Measurements from ENCODE around the gene GPR137. TPM values are rescaled to one million over a fixed set of nuclear protein-coding genes. Genes with fewer than 3 reads are reported as not detected.
"Not testable (repeated sequence)": the region's sequence is repeated elsewhere in the genome, so short reads cannot be mapped to it uniquely, and the experiment has no call there.

Gene GPR137
- total and polyA plus RNA-seq, 2 experiments from 2014 or later: 35.7 to 37.6 TPM

DNA sequence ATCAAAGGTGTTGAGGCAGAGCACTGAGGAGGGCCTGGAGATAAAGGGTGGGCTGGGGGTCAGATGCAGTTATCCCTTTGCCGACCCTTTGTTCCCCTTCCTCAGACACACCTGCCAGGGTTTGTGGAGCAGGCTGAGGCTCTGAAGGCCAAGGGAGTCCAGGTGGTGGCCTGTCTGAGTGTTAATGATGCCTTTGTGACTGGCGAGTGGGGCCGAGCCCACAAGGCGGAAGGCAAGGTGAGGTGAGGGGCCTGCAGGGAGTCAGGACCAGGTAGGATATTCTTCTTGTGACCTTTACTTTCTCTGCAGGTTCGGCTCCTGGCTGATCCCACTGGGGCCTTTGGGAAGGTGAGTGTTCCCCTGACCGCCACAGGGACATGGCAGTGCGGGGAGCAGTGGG lies 34.9 kb downstream of the GPR137 start:
- Histone ChIP-seq H3K36me3 (ENCODE audit: low read depth) (0 out of 2 replicates have a peak, but pooled peaks cover 4% of the 10 kb centered on the region), H3K9me2 (ENCODE audit: insufficient read depth) (no peaks in the 10 kb centered on the region), H2AFZ (no peak overlapping the region), H3K4me1 (ENCODE audit: insufficient read depth) (peaks cover 14% of the 10 kb centered on the region), H3K79me2 (ENCODE audit: insufficient read depth) (peaks cover 38% of the 10 kb centered on the region), H3K9me3 (ENCODE audit: low read depth) (no peaks in the 10 kb centered on the region), H3K4me3 (no peak overlapping the region), H3K27ac (no peak overlapping the region), H3F3A (ENCODE audit: insufficient read depth) (no peaks in the 10 kb centered on the region), H4K20me1 (ENCODE audit: insufficient read depth) (no peaks in the 10 kb centered on the region), H3K27me3 (replicated peaks; ENCODE audit: insufficient read depth) (no peaks in the 10 kb centered on the region), H3K9ac (no peak overlapping the region), H3K4me2 (ENCODE audit: unreplicated experiment) (no peak overlapping the region)
- in situ Hi-C loops (cut with MboI): no loop called here
- no peak for DNase-seq
- TF ChIP-seq EZH2 (IDR thresholded peaks at IDR 0.05; ENCODE audit: insufficient read depth, poor library complexity, severe bottlenecking) (no peak), EZH2phosphoT487 (IDR thresholded peaks at IDR 0.05; ENCODE audit: insufficient read depth, low read depth) (no peak)
- 98 to 100% methylated on average over 7 of the region's 7 CpGs for WGBS, 2 experiments (ENCODE audit: low coverage in 1 of 2, low lambda C conversion rate in 2 of 2, missing lambda C conversion rate in 2 of 2)

DNA sequence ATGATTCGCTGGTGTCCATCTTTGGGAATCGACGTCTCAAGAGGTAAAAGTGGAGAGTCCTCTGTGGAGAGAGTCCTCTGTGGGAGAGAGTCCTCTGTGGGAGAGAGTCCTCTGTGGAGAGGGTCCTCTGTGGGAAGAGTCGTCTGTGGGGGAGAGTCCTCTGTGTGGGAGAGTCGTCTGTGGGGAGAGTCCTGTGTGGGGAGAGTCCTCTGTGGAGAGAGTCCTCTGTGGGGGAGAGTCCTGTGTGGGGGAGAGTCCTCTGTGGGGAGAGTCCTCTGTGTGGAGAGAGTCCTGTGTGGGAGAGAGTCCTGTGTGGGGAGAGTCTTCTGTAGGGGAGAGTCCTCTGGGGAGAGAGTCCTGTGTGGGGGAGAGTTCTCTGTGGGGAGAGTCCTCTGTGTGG lies 35.4 kb downstream of the GPR137 start:
- TF ChIP-seq EZH2phosphoT487 (IDR thresholded peaks at IDR 0.05; ENCODE audit: insufficient read depth, low read depth) (no peak), EZH2 (IDR thresholded peaks at IDR 0.05; ENCODE audit: insufficient read depth, poor library complexity, severe bottlenecking) (no peak)
- Histone ChIP-seq H3K4me3 (no peak overlapping the region), H3K4me1 (ENCODE audit: insufficient read depth) (peaks cover 14% of the 10 kb centered on the region), H3K27ac (no peak overlapping the region), H3K9me3 (ENCODE audit: low read depth) (no peaks in the 10 kb centered on the region), H3K9ac (no peak overlapping the region), H3K27me3 (replicated peaks; ENCODE audit: insufficient read depth) (no peaks in the 10 kb centered on the region), H3K79me2 (ENCODE audit: insufficient read depth) (peaks cover 33% of the 10 kb centered on the region), H4K20me1 (ENCODE audit: insufficient read depth) (no peaks in the 10 kb centered on the region), H3K4me2 (ENCODE audit: unreplicated experiment) (no peak overlapping the region), H3K9me2 (ENCODE audit: insufficient read depth) (no peaks in the 10 kb centered on the region), H3K36me3 (ENCODE audit: low read depth) (0 out of 2 replicates have a peak, but pooled peaks cover 4% of the 10 kb centered on the region), H2AFZ (no peak overlapping the region), H3F3A (ENCODE audit: insufficient read depth) (no peaks in the 10 kb centered on the region)
- WGBS, 2 experiments (ENCODE audit: low coverage in 1 of 2, low lambda C conversion rate in 2 of 2, missing lambda C conversion rate in 2 of 2): 97 to 100% methylated on average over 5 of the region's 5 CpGs
- DNase-seq: no peak
- in situ Hi-C loops (cut with MboI): no loop called here

- in situ Hi-C loops (cut with MboI): no loop called here
- Histone ChIP-seq H4K20me1 (ENCODE audit: insufficient read depth) (no peaks in the 10 kb centered on the region), H3F3A (ENCODE audit: insufficient read depth) (no peaks in the 10 kb centered on the region), H3K4me3 (no peak overlapping the region), H3K27me3 (replicated peaks; ENCODE audit: insufficient read depth) (no peaks in the 10 kb centered on the region), H3K4me2 (ENCODE audit: unreplicated experiment) (no peak overlapping the region), H3K79me2 (ENCODE audit: insufficient read depth) (peaks cover 28% of the 10 kb centered on the region), H3K4me1 (ENCODE audit: insufficient read depth) (peaks cover 11% of the 10 kb centered on the region), H3K9me2 (ENCODE audit: insufficient read depth) (no peaks in the 10 kb centered on the region), H2AFZ (no peak overlapping the region), H3K36me3 (ENCODE audit: low read depth) (0 out of 2 replicates have a peak, but pooled peaks cover 4% of the 10 kb centered on the region), H3K9ac (no peak overlapping the region), H3K27ac (no peak overlapping the region), H3K9me3 (ENCODE audit: low read depth) (no peaks in the 10 kb centered on the region)
- 89% methylated on average over 5 of the region's 5 CpGs for WGBS, 2 experiments (ENCODE audit: low coverage in 1 of 2, low lambda C conversion rate in 2 of 2, missing lambda C conversion rate in 2 of 2)
- DNase-seq: no peak
- TF ChIP-seq EZH2 (IDR thresholded peaks at IDR 0.05; ENCODE audit: insufficient read depth, poor library complexity, severe bottlenecking) (no peak), EZH2phosphoT487 (IDR thresholded peaks at IDR 0.05; ENCODE audit: insufficient read depth, low read depth) (no peak)
Measured at GRCh38 chr11:64321533-64321932, 35.9 kb downstream of the GPR137 start.

GRCh38 chr11:64322925-64323260 lies 37.2 kb downstream of the GPR137 start:
- H3K4me3 ChIP-seq: no peak overlapping the region
- H3K9me2 ChIP-seq (ENCODE audit: insufficient read depth): no peaks in the 10 kb centered on the region
- H3K9me3 ChIP-seq (ENCODE audit: low read depth): no peaks in the 10 kb centered on the region
- H3K4me2 ChIP-seq (ENCODE audit: unreplicated experiment): no peak overlapping the region
- H3K27ac ChIP-seq: no peak overlapping the region
- no peak overlapping the region for H3K9ac ChIP-seq
- no peaks in the 10 kb centered on the region for H3F3A ChIP-seq (ENCODE audit: insufficient read depth)
- DNase-seq: no peak
- TF ChIP-seq EZH2 (IDR thresholded peaks at IDR 0.05; ENCODE audit: insufficient read depth, poor library complexity, severe bottlenecking): no peak
- no peak for TF ChIP-seq EZH2phosphoT487 (IDR thresholded peaks at IDR 0.05; ENCODE audit: insufficient read depth, low read depth)
- H3K27me3 ChIP-seq (replicated peaks; ENCODE audit: insufficient read depth): no peaks in the 10 kb centered on the region
- 0 out of 2 replicates have a peak, but pooled peaks cover 4% of the 10 kb centered on the region for H3K36me3 ChIP-seq (ENCODE audit: low read depth)
- peaks cover 20% of the 10 kb centered on the region for H3K79me2 ChIP-seq (ENCODE audit: insufficient read depth)
- no peak overlapping the region for H2AFZ ChIP-seq
- peaks cover 9% of the 10 kb centered on the region for H3K4me1 ChIP-seq (ENCODE audit: insufficient read depth)
- in situ Hi-C loops (cut with MboI): no loop called here
- no peaks in the 10 kb centered on the region for H4K20me1 ChIP-seq (ENCODE audit: insufficient read depth)
- 86 to 90% methylated on average over 6 to 7 of the region's 7 CpGs for WGBS, 2 experiments (ENCODE audit: low coverage in 1 of 2, low lambda C conversion rate in 2 of 2, missing lambda C conversion rate in 2 of 2)

GRCh38 chr11:64323373-64323772 lies 37.7 kb downstream of the GPR137 start:
- in situ Hi-C loops (cut with MboI): no loop called here
- Histone ChIP-seq H3K79me2 (ENCODE audit: insufficient read depth) (peaks cover 18% of the 10 kb centered on the region), H3K4me2 (ENCODE audit: unreplicated experiment) (no peak overlapping the region), H3K9me2 (ENCODE audit: insufficient read depth) (no peaks in the 10 kb centered on the region), H3K9me3 (ENCODE audit: low read depth) (no peaks in the 10 kb centered on the region), H3K4me1 (ENCODE audit: insufficient read depth) (peaks cover 9% of the 10 kb centered on the region), H4K20me1 (ENCODE audit: insufficient read depth) (no peaks in the 10 kb centered on the region), H3K36me3 (ENCODE audit: low read depth) (0 out of 2 replicates have a peak, but pooled peaks cover 4% of the 10 kb centered on the region), H3K27ac (no peak overlapping the region), H3K9ac (no peak overlapping the region), H3F3A (ENCODE audit: insufficient read depth) (no peaks in the 10 kb centered on the region), H3K27me3 (replicated peaks; ENCODE audit: insufficient read depth) (no peaks in the 10 kb centered on the region), H2AFZ (no peak overlapping the region), H3K4me3 (no peak overlapping the region)
- 62 to 63% methylated on average over 5 of the region's 5 CpGs for WGBS, 2 experiments (ENCODE audit: low coverage in 1 of 2, low lambda C conversion rate in 2 of 2, missing lambda C conversion rate in 2 of 2)
- DNase-seq: no peak
- TF ChIP-seq EZH2phosphoT487 (IDR thresholded peaks at IDR 0.05; ENCODE audit: insufficient read depth, low read depth) (no peak), EZH2 (IDR thresholded peaks at IDR 0.05; ENCODE audit: insufficient read depth, poor library complexity, severe bottlenecking) (no peak)

- H3K27me3 ChIP-seq (replicated peaks; ENCODE audit: insufficient read depth); H3K9ac ChIP-seq; H3K27ac ChIP-seq; H3K9me3 ChIP-seq (ENCODE audit: low read depth); H3K36me3 ChIP-seq (ENCODE audit: low read depth); DNase-seq; H4K20me1 ChIP-seq (ENCODE audit: insufficient read depth); H3K4me3 ChIP-seq; H3K9me2 ChIP-seq (ENCODE audit: insufficient read depth); H3K4me2 ChIP-seq (ENCODE audit: unreplicated experiment); H2AFZ ChIP-seq; in situ Hi-C loops (cut with MboI); H3K4me1 ChIP-seq (ENCODE audit: insufficient read depth); H3F3A ChIP-seq (ENCODE audit: insufficient read depth): not testable (repeated sequence)
- WGBS, 2 experiments (ENCODE audit: low coverage in 1 of 2, low lambda C conversion rate in 2 of 2, missing lambda C conversion rate in 2 of 2): 90 to 93% methylated on average over 4 of the region's 4 CpGs
- H3K79me2 ChIP-seq (ENCODE audit: insufficient read depth): peaks cover 12% of the 10 kb centered on the region
Measured at GRCh38 chr11:64323984-64324383, 38.3 kb downstream of the GPR137 start.

All from GM23248 (cell line).